Activated CD4-positive, alpha-beta T cell treated with anti-CD3 and anti-CD28 coated beads, Interleukin-2, amount 10 ng/mL, durations not matched to agents 7 days and 5 days (primary cell): ENCODE results near the gene LAMA5. TPM values are rescaled to one million over a fixed set of nuclear protein-coding genes. Genes with fewer than 3 reads are reported as not detected.

Experiments
- CTCF ChIA-PET: fragments of 350-600 bp; sonication (Branson Sonifier 250); formaldehyde crosslinking; loops from one replicate; lab custom pipeline; 2021; ENCODE audit warnings: antibody characterized with exemption; lab: Charles Lee
- POLR2A ChIA-PET: fragments of 350-600 bp; sonication (Branson Sonifier 250); formaldehyde crosslinking; loops from one replicate; lab custom pipeline; 2021; ENCODE audit warnings: antibody characterized with exemption; lab: Charles Lee
- DNase-seq: peaks from one replicate; pipeline ENCODE4 v3.0.0-alpha.2; 2020
- H3K27ac Mint-ChIP-seq: one replicate; pipeline ENCODE4 v1.8.0; 2021; ENCODE audit warnings: mild to moderate bottlenecking, moderate library complexity, mixed read lengths
- H3K27me3 Mint-ChIP-seq: one replicate; pipeline ENCODE4 v1.8.0; 2021; ENCODE audit warnings: mixed read lengths
- H3K36me3 Mint-ChIP-seq: one replicate; pipeline ENCODE4 v1.8.0; 2021; ENCODE audit warnings: low read depth, mixed read lengths
- H3K4me1 Mint-ChIP-seq: one replicate; pipeline ENCODE4 v1.8.0; 2021; ENCODE audit warnings: mixed read lengths
- H3K4me3 Mint-ChIP-seq: one replicate; pipeline ENCODE4 v1.8.0; 2021; ENCODE audit warnings: mild to moderate bottlenecking, moderate library complexity, mixed read lengths
- H3K9me3 Mint-ChIP-seq: one replicate; pipeline ENCODE4 v1.8.0; 2021; ENCODE audit warnings: mixed read lengths
- total RNA-seq, 2 experiments: library from RNA; stranded (reverse); gene quantifications; one replicate each; pipeline ENCODE4 v1.2.3, GENCODE V29; 2021

The LAMA5 gene
- total RNA-seq, 2 experiments from 2014 or later: 0.64 to 0.67 TPM

GRCh38 chr20:62409086-62409853, 42.2 kb upstream of the LAMA5 start:
- POLR2A ChIA-PET: no interaction called here
- Mint-ChIP-seq H3K27ac (no peak overlapping the region), H3K9me3 (no peaks in the 10 kb centered on the region), H3K27me3 (no peaks in the 10 kb centered on the region), H3K4me3 (no peak overlapping the region), H3K4me1 (peaks cover 27% of the 10 kb centered on the region), H3K36me3 (peaks cover 2% of the 10 kb centered on the region)
- DNase-seq: no peak
- CTCF ChIA-PET: interaction anchor here (1.0 to 1.5 kb wide), 5 partner anchors 10 to 91 kb away, joined by 3 to 4 read pairs (median 4); partner anchors contain the start of gene RBBP8NL

- no peak overlapping the region for H3K4me3 Mint-ChIP-seq
- POLR2A ChIA-PET: no interaction called here
- H3K4me1 Mint-ChIP-seq: peaks cover 31% of the 10 kb centered on the region
- peaks cover 2% of the 10 kb centered on the region for H3K36me3 Mint-ChIP-seq
- no peaks in the 10 kb centered on the region for H3K27me3 Mint-ChIP-seq
- H3K9me3 Mint-ChIP-seq: no peaks in the 10 kb centered on the region
- DNase-seq: no peak
- H3K27ac Mint-ChIP-seq: no peak overlapping the region
- CTCF ChIA-PET: no interaction called here
Measured at GRCh38 chr20:62408640-62409039, 41.5 kb upstream of the LAMA5 start.

- Mint-ChIP-seq H3K27ac (peak overlapping the region; percentile 93), H3K4me3 (peak overlapping the region; percentile 78), H3K27me3 (no peaks in the 10 kb centered on the region), H3K9me3 (no peaks in the 10 kb centered on the region), H3K36me3 (peaks cover 2% of the 10 kb centered on the region), H3K4me1 (peaks cover 32% of the 10 kb centered on the region)
- no peak for DNase-seq
- ChIA-PET CTCF (no interaction called here), POLR2A (no interaction called here)
Measured at GRCh38 chr20:62408055-62408454, 40.9 kb upstream of the LAMA5 start.

- CTCF ChIA-PET: no interaction called here
- no peaks in the 10 kb centered on the region for H3K27me3 Mint-ChIP-seq
- peak within 1 kb of the TSS; percentile 79 for H3K4me3 Mint-ChIP-seq
- H3K9me3 Mint-ChIP-seq: no peaks in the 10 kb centered on the region
- peak; percentile 93 for DNase-seq
- peaks cover 2% of the 10 kb centered on the region for H3K36me3 Mint-ChIP-seq
- POLR2A ChIA-PET: no interaction called here
- peaks cover 32% of the 10 kb centered on the region for H3K4me1 Mint-ChIP-seq
- H3K27ac Mint-ChIP-seq: peak within 1 kb of the TSS; percentile 93
Measured at GRCh38 chr20:62407221-62407992, 40.3 kb upstream of the LAMA5 start, which contains the start of gene CABLES2. Gene CABLES2 (minus strand): TSS chr20:62407285. CDS start chr20:62407276, 9 bp downstream.

- POLR2A ChIA-PET: no interaction called here
Measured at GRCh38 chr20:62406635-62407176, 39.6 kb upstream of the LAMA5 start.

GRCh38 chr20:62405981-62406513, 38.9 kb upstream of the LAMA5 start:
- peaks cover 2% of the 10 kb centered on the region for H3K36me3 Mint-ChIP-seq
- H3K27me3 Mint-ChIP-seq: no peaks in the 10 kb centered on the region
- no peak for DNase-seq
- H3K9me3 Mint-ChIP-seq: no peaks in the 10 kb centered on the region
- ChIA-PET POLR2A (no interaction called here), CTCF (interaction anchor here (0.6 kb wide), 1 partner anchor 9 kb away, joined by 3 read pairs; no protein-coding TSS in a partner anchor)
- peak overlapping the region; percentile 79 for H3K4me3 Mint-ChIP-seq
- H3K27ac Mint-ChIP-seq: peak overlapping the region; percentile 87
- peaks cover 32% of the 10 kb centered on the region for H3K4me1 Mint-ChIP-seq

More at GRCh38 chr20:62406635-62407176, 39.6 kb upstream of the LAMA5 start:
- H3K4me1 Mint-ChIP-seq: peaks cover 32% of the 10 kb centered on the region
- CTCF ChIA-PET: no interaction called here
- H3K27ac Mint-ChIP-seq: peak overlapping the region; percentile 87
- H3K4me3 Mint-ChIP-seq: peak overlapping the region; percentile 79
- H3K27me3 Mint-ChIP-seq: no peaks in the 10 kb centered on the region
- no peak for DNase-seq
- H3K9me3 Mint-ChIP-seq: no peaks in the 10 kb centered on the region
- H3K36me3 Mint-ChIP-seq: peaks cover 2% of the 10 kb centered on the region

GRCh38 chr20:62405108-62405980, 38.2 kb upstream of the LAMA5 start:
- Mint-ChIP-seq H3K4me3 (peak overlapping the region; percentile 79), H3K27ac (peak overlapping the region; percentile 87), H3K27me3 (no peaks in the 10 kb centered on the region), H3K4me1 (peaks cover 32% of the 10 kb centered on the region), H3K36me3 (peaks cover 5% of the 10 kb centered on the region), H3K9me3 (no peaks in the 10 kb centered on the region)
- CTCF ChIA-PET: no interaction called here
- no peak for DNase-seq
- POLR2A ChIA-PET: no interaction called here

- Mint-ChIP-seq H3K4me3 (no peak overlapping the region), H3K27me3 (no peaks in the 10 kb centered on the region), H3K36me3 (peaks cover 5% of the 10 kb centered on the region), H3K4me1 (peaks cover 26% of the 10 kb centered on the region), H3K9me3 (no peaks in the 10 kb centered on the region), H3K27ac (no peak overlapping the region)
- no peak for DNase-seq
- ChIA-PET CTCF (interaction anchor here (1.1 kb wide), 1 partner anchor 10 kb away, joined by 3 read pairs; no protein-coding TSS in a partner anchor), POLR2A (no interaction called here)
Measured at GRCh38 chr20:62404761-62405107, 37.6 kb upstream of the LAMA5 start.

- POLR2A ChIA-PET: no interaction called here
- Mint-ChIP-seq H3K36me3 (peaks cover 5% of the 10 kb centered on the region), H3K4me1 (peaks cover 20% of the 10 kb centered on the region), H3K27me3 (no peaks in the 10 kb centered on the region), H3K27ac (peak overlapping the region; percentile 17), H3K9me3 (no peaks in the 10 kb centered on the region), H3K4me3 (no peak overlapping the region)
- DNase-seq: no peak
- CTCF ChIA-PET: interaction anchor here (1.1 kb wide), 1 partner anchor 9 kb away, joined by 3 read pairs; no protein-coding TSS in a partner anchor
Measured at GRCh38 chr20:62404112-62404665, 37.1 kb upstream of the LAMA5 start.

GRCh38 chr20:62403331-62403730, 36.2 kb upstream of the LAMA5 start:
- CTCF ChIA-PET: no interaction called here
- Mint-ChIP-seq H3K9me3 (no peaks in the 10 kb centered on the region), H3K4me1 (peaks cover 20% of the 10 kb centered on the region), H3K27me3 (no peaks in the 10 kb centered on the region), H3K4me3 (no peak overlapping the region), H3K27ac (no peak overlapping the region), H3K36me3 (peaks cover 5% of the 10 kb centered on the region)
- DNase-seq: no peak
- POLR2A ChIA-PET: no interaction called here

- ChIA-PET CTCF (no interaction called here), POLR2A (no interaction called here)
- no peak overlapping the region for H3K27ac Mint-ChIP-seq
- no peak for DNase-seq
- H3K4me1 Mint-ChIP-seq: peaks cover 20% of the 10 kb centered on the region
- H3K9me3 Mint-ChIP-seq: peaks cover 1% of the 10 kb centered on the region
- peaks cover 10% of the 10 kb centered on the region for H3K36me3 Mint-ChIP-seq
- H3K4me3 Mint-ChIP-seq: no peak overlapping the region
- H3K27me3 Mint-ChIP-seq: no peaks in the 10 kb centered on the region
Measured at GRCh38 chr20:62402456-62403150, 35.5 kb upstream of the LAMA5 start.
